Hippocampal formation (tissue), 2 donors: ENCODE measurements around the gene CNTNAP1.
A peak's percentile ranks its signal among the peaks of the same experiment; 100 is the strongest.

Source experiments
- DNase-seq, 2 donors: peaks; one replicate each; lab custom pipeline; 2025; lab: John Stamatoyannopoulos, UW

CNTNAP1 gene

GRCh38 chr17:42685831-42686230, 3.5 kb downstream of the CNTNAP1 start:
- no peak for DNase-seq

GRCh38 chr17:42686520-42687128, 4.3 kb downstream of the CNTNAP1 start:
- DNase-seq, result no peak

GRCh38 chr17:42687707-42688320, 5.5 kb downstream of the CNTNAP1 start:
- no peak for DNase-seq

DNA sequence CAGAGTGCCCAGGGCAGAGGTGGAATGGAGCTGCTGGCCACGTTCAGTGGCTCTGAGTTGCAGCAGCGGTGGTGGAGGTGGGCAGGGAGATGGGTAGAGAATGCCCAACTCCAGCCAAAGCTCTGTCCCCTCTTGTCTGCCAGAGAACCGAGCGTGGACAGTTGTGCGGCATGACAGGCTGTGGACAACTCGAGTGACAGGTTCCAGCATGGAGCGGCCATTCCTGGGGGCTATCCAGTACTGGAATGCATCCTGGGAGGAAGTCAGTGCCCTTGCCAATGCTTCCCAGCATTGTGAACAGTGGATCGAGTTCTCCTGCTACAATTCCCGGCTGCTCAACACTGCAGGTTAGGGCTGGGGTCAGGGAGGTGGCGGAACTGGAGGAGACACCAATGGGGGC, 8.3 kb downstream of the CNTNAP1 start:
- DNase-seq, result no peak

DNA sequence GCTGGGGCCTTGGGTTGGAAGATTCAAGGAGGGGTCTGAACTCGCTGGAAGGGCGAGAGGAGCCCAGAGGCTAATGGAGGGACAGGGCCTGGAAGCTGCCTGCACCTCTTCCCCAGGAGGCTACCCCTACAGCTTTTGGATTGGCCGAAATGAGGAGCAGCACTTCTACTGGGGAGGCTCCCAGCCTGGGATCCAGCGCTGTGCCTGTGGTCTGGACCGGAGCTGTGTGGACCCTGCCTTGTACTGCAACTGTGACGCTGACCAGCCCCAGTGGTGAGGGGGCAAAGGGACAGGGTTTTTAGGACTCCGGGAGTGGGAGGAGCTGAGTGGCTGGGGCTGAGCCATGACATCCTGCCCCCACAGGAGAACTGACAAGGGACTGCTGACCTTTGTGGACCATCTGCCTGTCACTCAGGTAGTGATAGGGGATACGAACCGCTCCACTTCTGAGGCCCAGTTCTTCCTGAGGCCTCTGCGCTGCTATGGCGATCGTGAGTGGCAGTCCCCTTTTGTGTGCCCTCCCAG, 8.8 kb downstream of the CNTNAP1 start:
- DNase-seq, result no peak

GRCh38 chr17:42692489-42692888, 10.2 kb downstream of the CNTNAP1 start:
- DNase-seq, result no peak

DNA sequence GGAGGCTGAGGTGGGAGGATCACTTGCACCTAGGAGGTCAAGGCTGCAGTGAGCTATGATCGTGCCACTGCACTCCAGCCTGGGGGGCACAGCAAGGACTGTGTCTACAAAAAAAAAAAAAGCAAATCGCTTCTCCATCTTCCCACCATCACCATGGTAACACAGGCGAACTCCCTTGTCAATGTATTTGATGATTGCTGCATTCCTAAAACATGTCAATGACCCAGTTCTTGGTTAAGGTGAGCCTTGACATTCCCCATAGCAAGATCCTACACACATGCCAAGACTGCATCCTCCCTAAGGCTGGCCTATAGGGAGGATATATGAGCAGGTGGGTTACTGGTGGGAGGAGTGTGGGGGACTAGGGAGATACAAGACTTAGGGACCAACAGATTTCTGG, 12.2 kb downstream of the CNTNAP1 start:
- DNase-seq, result no peak

DNA sequence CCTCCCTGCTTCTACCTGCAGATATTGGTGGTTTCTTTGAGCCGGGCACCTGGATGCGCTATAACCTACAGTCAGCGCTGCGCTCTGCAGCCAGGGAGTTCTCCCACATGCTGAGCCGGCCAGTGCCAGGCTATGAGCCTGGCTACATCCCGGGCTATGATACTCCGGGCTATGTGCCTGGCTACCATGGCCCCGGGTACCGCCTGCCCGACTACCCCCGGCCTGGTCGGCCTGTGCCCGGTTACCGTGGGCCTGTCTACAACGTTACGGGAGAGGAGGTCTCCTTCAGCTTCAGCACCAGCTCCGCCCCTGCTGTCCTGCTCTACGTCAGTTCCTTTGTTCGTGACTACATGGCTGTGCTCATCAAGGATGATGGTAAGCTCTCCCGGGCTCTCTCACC, 13.2 kb downstream of the CNTNAP1 start:
- DNase-seq, result no peak

GRCh38 chr17:42697108-42697811, 14.9 kb downstream of the CNTNAP1 start:
- DNase-seq, result no peak

GRCh38 chr17:42698736-42699414, 16.5 kb downstream of the CNTNAP1 start:
- DNase-seq, result no peak

GRCh38 chr17:42699415-42699740, 17.0 kb downstream of the CNTNAP1 start:
- DNase-seq, result no peak

DNA sequence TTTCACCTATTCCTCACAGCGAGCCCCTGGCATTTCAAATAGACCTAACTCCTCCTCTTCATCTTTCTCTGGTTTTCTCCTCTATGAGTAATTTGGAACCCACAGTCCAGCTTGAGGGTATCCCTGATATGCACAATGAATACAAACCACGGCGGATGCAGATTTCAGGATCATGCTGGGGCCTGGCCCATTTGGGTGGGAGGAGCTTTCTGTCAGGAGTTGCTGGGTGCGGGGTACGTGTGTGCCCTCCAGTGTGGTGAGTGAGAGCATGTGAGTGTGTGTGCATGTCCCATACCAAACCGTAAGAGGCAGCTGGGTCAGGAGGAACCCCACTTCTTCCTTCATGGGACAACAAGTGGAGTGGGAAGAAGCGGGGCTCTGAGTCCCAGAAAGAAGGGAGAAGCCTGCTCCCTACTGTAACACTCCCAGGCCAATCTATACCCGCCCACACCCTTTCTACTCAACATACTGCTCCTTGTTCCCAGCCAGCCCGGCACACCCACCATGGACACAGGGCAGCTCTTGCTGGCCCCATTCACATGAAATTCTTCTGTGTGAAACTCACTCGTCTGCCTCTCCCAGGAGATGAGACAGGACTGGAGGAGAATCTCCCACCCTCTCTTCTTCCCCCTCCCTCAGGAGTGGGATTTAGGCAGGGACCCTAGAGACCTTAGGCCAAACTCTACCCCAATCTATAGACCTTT, 18.4 kb downstream of the CNTNAP1 start:
- DNase-seq, result no peak

DNA sequence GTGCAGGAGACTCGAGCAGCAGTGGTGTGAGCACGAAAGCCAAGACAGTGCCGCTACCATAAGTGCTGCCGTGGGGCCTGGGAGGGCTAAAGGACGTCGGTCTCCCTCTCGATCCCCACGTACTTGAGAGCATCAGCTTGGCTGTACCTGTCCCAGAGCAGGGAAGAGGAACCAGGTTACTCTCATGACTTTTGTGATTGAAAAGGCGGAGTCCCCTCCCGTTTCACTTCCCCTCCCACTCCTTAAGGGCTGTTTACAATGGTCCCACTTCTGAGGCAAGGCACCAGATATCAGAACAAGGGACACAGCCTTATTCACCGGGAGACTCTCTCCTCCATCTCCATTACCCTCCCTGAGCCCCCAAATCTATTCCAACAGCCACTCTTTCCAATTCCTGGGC, 20.1 kb downstream of the CNTNAP1 start:
- no peak for DNase-seq

DNA sequence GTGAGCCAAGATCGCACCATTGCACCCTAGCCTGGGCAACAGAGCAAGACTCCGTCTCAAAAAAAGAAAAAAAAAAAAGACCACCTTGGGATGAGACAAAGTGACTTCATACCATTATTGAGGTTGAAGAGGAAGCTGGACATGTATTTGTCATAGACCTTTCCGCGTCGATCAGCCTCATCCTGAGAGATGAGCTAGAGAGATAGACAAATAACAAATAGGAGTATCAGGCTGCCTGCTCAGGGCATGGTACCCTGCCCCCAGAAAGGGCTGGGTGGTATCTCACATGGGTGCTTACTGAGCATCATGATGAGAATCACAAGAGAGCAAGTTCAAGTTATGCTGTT, 22.1 kb downstream of the CNTNAP1 start:
- no peak for DNase-seq

- no peak for DNase-seq
Measured at GRCh38 chr17:42704837-42705494, 22.6 kb downstream of the CNTNAP1 start.

DNA sequence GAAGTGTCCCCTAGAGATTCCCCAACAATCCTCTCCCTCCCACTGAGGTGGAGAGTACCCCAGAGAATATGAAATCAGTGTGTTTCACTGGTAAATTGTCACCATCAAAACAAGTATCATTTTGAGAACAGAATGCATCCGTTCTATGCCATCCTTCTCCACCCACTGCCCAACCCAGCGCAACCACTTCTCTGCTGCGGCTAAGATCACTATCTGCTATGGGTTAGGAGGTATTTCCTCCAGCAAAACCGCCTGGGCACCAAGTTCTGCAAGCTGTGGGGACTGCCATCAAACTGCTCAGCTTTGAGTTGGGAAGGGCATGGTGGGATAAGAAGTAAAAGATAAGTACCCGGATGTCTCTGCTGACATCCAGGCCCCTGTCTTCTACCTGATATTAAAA, 24.4 kb downstream of the CNTNAP1 start:
- no peak for DNase-seq

DNA sequence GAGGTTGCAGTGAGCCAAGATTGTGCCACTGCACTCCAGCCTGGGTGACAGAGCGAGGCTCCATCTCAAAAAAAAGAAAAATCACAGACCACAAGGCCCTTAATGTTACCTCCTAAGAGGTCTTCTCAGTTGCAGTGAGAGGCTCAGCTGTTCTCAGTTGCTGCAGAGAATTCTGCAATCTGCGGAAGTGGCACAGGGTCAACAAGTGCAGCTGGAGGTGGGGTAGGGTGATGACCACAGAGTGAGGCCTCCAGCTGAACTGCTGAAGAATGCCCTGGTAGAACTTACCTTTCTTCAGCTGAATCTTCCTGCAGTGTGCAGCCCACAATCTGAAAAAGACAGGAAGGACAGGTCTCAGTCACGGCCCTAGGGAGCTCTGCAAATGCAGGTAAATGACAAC, 26.3 kb downstream of the CNTNAP1 start:
- DNase-seq, result no peak

DNA sequence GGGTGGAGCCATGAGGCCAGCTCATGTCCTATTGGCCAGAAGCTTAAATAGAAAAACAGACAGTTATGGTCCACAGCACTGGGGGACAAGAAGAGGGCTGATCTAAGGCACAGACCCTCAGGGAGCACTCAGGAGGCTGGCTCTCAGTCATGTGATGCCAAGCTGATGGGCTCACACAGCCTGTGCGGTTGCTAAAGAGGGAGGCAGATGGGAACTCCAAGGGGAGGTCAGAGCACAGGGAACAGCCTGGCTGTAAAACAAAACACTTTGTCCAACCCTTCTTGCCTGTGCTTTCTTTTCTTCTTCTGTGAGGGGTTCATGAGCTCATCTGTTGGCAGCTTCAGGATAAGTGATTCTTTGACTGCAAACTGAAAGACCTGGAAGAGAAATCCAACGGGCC, 27.2 kb downstream of the CNTNAP1 start:
- peak in 1 of 2 donors; percentile 6 for DNase-seq

DNA sequence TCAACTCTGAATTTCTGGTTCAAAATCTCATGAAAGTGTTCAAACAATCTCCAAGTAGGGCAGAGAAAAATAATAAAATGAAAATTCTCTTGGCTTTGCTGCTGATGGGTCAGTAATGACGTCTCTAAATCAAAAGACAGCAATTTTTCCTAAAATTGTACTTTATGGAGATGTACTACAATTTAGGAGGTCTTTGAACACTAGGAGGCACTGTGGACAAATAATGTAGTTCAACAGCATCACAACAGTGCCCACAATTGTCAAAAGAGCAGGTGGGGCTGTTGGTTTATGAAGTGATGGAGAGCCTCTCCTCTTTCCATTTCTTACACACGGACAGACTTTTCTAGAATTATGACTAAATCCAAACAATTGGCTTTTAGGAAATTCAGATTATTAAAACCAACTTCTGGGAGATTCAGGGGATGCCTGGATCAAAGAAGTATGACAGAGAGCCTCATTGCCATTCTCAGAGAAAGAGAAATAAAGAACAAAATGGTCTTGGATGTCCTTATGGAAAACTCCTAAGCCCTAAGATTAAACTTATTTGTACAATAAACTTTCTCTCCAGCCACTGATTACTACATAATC, 38.8 kb downstream of the CNTNAP1 start:
- peak in 1 of 2 donors; percentile 55 for DNase-seq

GRCh38 chr17:42723636-42724035, 41.3 kb downstream of the CNTNAP1 start:
- no peak for DNase-seq

DNA sequence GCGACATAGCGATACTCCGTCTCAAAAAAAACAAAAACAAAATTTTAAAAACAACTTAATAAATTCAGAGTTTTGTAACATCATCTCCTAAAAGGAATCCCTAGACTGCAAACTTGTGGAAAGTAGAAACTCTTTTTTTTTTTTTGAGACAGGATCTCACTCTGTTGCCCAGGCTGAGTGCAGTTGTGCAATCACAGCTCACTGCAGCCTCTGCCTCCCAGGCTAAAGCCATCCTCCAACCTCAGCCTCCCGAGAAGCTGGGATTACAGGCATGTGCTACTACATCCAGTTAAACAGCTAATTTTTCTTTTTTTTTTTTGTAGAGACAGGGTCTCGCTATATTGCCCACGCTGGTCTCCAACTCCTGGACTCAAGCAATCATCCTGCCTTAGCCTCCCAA, 42.8 kb downstream of the CNTNAP1 start:
- no peak for DNase-seq
